CD4-positive, alpha-beta T cell treated with Interleukin-6 for 4 hours (primary cell): ENCODE data around the gene ANKRD31.
"Not testable (repeated sequence)": the region's sequence is repeated elsewhere in the genome, so short reads cannot be mapped to it uniquely, and the experiment has no call there.

ENCODE experiments used
- DNase-seq: peaks from one replicate; pipeline ENCODE4 v3.0.0-alpha.2; 2020; ENCODE audit warnings: mixed read lengths

The ANKRD31 gene

DNA sequence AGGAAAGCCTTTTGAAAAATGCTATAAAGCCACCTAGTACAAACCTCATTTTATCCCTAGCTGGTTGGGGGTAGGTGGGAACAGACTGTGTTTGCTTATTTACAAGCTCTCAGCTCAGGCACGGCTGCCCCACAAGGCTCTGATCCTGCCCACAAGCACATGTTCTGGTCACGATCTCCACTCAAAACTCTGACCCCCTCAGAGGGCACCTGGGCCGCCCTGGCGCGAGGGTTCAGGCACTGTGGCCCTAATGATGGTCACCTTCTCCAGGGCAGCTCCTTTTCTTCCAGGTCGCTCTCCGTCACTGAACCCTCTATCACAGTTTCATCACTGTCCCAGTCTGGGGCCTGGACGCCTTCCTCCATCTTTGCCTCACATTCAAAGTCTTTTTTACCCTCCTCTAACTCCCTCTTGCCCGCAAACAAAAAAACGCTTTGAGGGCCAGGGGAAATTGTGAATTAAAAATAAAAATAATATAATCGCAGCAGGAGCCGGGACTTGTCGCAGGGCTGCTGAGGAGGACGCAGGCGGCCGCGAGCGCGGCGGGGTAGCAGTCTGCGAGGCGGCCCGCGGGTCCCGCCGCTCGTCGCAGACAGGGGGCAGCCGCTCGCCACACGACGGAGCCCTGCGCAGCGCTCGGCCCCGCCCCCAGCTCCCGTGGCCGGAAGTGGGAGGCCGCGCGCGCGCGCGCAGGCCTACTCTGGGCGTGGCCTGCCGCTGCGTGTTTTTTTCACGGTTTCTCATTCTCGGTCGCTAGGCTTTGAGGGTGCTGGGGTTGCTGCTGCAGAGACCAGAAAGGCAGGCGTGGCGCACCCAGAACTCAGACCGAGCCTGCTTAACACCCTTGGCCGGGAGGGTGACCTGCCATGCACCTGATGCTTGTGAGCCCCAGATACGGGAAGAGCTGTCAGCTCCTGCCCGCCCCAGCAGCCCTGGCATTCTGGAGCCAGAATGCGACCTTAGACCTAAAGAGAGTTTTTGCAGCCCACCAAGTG lies at the start of gene ANKRD31:
TSS of gene ANKRD31 (minus strand) at position 557 of the 995 bp plus-strand sequence. CDS start at position 365, 192 bp downstream.
- peak; percentile 94 for DNase-seq

- no peak for DNase-seq
Observed at GRCh38 chr5:75286211-75286773, 49.6 kb upstream of the ANKRD31 start.

GRCh38 chr5:75282581-75282980 lies 45.9 kb upstream of the ANKRD31 start:
- no peak for DNase-seq

GRCh38 chr5:75281716-75282465 lies 45.2 kb upstream of the ANKRD31 start:
- no peak for DNase-seq

- no peak for DNase-seq
Observed at GRCh38 chr5:75279321-75279720, 42.6 kb upstream of the ANKRD31 start.

GRCh38 chr5:75277463-75277862 lies 40.8 kb upstream of the ANKRD31 start:
- no peak for DNase-seq

GRCh38 chr5:75275756-75276155 lies 39.1 kb upstream of the ANKRD31 start:
- no peak for DNase-seq

DNA sequence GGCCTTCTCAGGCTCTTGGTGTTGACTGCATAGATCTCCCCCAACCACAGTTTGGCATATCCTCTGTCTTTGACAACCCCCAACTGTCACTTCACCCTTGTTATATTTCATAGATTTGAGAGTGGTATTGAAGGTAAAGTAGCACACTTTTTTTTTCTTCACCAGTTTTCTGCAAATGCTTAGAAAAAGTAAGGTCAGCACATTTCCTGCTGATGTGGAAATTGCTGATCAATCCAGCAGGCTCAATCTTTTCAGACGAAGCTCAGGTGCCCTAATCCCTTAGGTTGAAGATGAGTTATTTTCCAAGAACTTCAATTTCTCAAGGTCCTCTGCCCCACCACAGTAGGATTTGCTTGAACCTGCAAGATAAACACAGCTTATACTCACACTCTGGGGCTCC lies 38.5 kb upstream of the ANKRD31 start:
- no peak for DNase-seq

- DNase-seq = no peak
Observed at GRCh38 chr5:75274486-75274885, 37.8 kb upstream of the ANKRD31 start.

DNA sequence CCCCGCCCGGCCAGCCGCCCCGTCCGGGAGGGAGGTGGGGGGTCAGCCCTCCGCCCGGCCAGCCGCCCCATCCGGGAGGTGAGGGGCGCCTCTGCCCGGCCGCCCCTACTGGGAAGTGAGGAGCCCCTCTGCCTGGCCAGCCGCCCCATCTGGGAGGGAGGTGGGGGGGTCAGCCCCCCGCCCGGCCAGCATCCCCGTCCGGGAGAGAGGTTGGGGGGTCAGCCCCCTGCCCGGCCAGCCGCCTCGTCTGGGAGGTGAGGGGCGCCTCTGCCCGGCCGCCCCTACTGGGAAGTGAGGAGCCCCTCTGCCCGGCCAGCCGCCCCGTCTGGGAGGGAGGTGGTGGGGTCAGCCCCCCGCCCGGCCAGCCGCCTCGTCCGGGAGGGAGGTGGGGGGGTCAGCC lies 33.9 kb upstream of the ANKRD31 start:
- not testable (repeated sequence) for DNase-seq

GRCh38 chr5:75265731-75266130 lies 29.1 kb upstream of the ANKRD31 start:
- no peak for DNase-seq

GRCh38 chr5:75262271-75262670 lies 25.6 kb upstream of the ANKRD31 start:
- no peak for DNase-seq

GRCh38 chr5:75260708-75261107 lies 24.0 kb upstream of the ANKRD31 start:
- DNase-seq = no peak

DNA sequence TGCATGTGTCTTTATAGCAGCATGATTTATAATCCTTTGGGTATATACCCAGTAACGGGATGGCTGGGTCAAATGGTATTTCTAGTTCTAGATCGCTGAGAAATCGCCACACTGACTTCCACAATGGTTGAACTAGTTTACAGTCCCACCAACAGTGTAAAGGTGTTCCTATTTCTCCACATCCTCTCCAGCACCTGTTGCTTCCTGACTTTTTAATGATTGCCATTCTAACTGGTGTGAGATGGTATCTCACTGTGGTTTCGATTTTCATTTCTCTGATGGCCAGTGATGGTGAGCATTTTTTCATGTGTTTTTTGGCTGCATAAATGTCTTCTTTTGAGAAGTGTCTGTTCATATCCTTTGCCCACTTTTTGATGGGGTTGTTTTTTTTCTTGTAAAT lies 13.8 kb upstream of the ANKRD31 start:
- DNase-seq = not testable (repeated sequence)

- DNase-seq = no peak
Observed at GRCh38 chr5:75245023-75245422, 8.3 kb upstream of the ANKRD31 start.

DNA sequence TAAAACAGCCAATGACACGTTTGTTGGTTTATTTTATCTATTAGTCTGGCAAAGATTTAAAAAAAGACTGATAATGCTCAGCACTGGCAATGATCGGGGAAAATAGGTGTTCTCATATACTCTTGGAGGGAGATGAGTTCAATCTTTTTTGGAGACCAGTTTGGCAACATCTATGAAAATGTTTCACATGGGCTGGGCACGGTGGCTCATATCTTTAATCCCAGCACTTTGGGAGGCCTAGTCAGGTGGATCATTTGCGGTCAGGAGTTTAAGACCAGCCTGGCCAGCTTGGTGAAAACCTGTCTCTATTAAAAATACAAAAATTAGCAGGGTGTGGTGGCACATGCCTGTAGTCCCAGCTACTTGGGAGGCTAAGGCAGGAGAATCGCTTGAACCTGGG lies 6.8 kb upstream of the ANKRD31 start:
- no peak for DNase-seq

GRCh38 chr5:75243100-75243499 lies 6.4 kb upstream of the ANKRD31 start:
- DNase-seq = no peak

GRCh38 chr5:75242067-75242466 lies 5.4 kb upstream of the ANKRD31 start:
- no peak for DNase-seq

DNA sequence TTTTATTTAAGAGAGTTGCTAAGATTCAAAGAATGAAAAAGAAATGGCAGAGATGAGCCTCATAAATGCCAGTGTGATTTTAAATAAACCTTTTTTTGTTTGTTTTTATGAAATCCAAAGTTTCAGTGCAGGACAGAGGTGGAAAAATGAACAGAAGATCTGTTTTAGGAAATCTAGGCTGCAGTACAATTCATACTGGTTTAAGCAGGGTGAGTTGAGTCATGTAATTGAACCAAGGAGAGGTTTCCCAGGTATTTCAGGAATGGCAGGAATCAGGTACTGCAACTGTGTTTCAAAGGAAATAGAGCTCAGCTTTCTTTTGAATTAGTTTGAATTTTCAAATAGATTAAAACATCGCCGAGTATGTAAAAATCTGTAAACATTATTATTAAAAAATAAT lies 3.0 kb upstream of the ANKRD31 start:
- no peak for DNase-seq

GRCh38 chr5:75235711-75236110 lies 967 bp downstream of the ANKRD31 start:
- no peak for DNase-seq

GRCh38 chr5:75234251-75234650 lies 2.4 kb downstream of the ANKRD31 start:
- no peak for DNase-seq

GRCh38 chr5:75226916-75227315 lies 9.8 kb downstream of the ANKRD31 start:
- DNase-seq = no peak

DNA sequence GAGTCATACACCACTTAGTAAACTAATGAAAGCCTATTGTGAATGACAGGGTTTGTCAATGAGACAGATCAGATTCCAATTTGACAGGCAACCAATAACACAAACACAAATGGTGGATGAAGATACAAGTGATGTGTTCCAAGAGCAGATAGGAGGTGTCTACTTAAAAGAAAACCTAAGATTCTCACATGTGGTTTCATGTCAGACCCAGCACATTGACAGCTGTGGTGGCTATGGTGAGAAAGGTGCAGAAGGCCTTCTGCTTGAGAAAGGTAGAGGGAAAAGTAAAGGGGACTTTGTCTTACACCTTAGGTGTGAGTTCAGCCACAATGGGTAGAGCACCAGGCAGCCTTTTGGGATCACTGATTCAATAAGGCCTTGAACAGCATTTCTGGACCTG lies 11.2 kb downstream of the ANKRD31 start:
- DNase-seq = no peak
